ENCODE results near the gene LSM4. TPM values are rescaled to one million over a fixed set of nuclear protein-coding genes. Genes with fewer than 3 reads are reported as not detected.
A peak's percentile ranks its signal among the peaks of the same experiment; 100 is the strongest.

LSM4 gene
- total and polyA plus RNA-seq, 10 donors = 55.8 to 192 (median 80.2) TPM

DNA sequence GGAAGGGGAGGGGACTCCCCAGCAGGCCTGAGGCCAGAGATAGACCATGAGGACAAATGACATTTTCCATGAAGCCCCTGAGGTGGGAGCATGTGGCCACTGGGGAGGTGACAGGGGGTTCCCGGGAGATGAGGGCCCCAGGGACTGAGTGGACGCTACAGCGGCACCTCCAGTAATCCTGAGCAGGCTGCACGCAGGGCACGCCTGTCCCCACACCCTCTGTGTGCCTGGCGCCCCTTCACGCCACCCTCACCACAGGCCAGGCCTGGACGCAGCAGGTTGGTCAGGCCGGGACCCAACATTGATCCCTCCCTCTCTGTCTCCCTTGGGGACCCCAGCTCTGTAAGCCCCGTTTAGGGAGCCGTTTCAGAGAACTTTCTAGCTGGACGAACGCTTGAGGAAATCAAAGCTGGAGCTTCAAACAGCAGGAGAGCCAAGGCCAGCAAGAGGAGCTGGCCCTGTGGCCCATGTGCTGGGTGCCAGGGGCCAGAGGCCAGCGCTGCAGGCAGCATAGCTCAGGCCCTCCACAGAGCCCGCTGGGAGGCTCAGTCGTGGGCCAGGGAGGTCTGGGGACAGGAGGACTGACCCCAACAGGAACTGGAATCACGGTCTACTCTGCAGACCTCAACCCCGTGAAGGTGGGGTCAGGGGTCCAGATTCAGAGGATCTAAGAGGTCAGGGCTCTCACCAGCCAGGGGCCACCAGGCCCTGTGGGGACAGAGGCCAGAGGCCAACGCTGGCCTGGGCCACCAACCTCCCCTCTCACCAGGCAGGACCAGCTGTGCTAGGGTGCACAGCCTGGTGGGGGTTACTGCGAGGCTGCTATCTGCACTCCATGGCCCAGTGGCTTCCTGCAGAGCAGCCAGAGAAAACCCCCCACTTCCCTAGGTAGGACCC, 14.6 kb downstream of the LSM4 start:
- WGBS, 5 donors = 74 to 84% (median 80%) methylated on average over 9 to 20 of the region's 20 CpGs
- TF ChIP-seq, protein P1, sequence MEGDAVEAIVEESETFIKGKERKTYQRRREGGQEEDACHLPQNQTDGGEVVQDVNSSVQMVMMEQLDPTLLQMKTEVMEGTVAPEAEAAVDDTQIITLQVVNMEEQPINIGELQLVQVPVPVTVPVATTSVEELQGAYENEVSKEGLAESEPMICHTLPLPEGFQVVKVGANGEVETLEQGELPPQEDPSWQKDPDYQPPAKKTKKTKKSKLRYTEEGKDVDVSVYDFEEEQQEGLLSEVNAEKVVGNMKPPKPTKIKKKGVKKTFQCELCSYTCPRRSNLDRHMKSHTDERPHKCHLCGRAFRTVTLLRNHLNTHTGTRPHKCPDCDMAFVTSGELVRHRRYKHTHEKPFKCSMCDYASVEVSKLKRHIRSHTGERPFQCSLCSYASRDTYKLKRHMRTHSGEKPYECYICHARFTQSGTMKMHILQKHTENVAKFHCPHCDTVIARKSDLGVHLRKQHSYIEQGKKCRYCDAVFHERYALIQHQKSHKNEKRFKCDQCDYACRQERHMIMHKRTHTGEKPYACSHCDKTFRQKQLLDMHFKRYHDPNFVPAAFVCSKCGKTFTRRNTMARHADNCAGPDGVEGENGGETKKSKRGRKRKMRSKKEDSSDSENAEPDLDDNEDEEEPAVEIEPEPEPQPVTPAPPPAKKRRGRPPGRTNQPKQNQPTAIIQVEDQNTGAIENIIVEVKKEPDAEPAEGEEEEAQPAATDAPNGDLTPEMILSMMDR (IDR thresholded peaks at IDR 0.05 in 8 of 11, conservative IDR thresholded peaks at IDR 0.05 in 3 of 11) = no peak
- peak in 1 of 3 donors; percentile 0 for TF ChIP-seq POLR2AphosphoS5 (IDR thresholded peaks at IDR 0.05)
- TF ChIP-seq POLR2A (IDR thresholded peaks at IDR 0.05) = no peak

GRCh38 chr19:18307271-18307681, 15.6 kb downstream of the LSM4 start:
- Histone ChIP-seq H3K4me1 (peaks cover 54 to 100% (median 85%) of the 10 kb centered on the region in 6 donors), H3K9me3 (no peaks in the 10 kb centered on the region), H3K27me3 (replicated peaks in 1 of 7) (no peaks in the 10 kb centered on the region), H3K4me3 (peak overlapping the region in 1 of 8 donors; percentile 68), H3K27ac (peak overlapping the region; percentile 93 to 99 (median 98)), H3K36me3 (peaks cover 0 to 62% (median 23%) of the 10 kb centered on the region in 6 donors)
- intact Hi-C loops (cut with DNase I; ENCODE audit: low total_unique reads) = no loop called here
- TF ChIP-seq, protein P1 (IDR thresholded peaks at IDR 0.05 in 8 of 11, conservative IDR thresholded peaks at IDR 0.05 in 3 of 11) = peak in 1 of 11 experiments; percentile 7
- TF ChIP-seq POLR2A (IDR thresholded peaks at IDR 0.05) = no peak
- peak in 1 of 3 donors; percentile 62 for TF ChIP-seq POLR2AphosphoS5 (IDR thresholded peaks at IDR 0.05)
- DNase-seq = peak; percentile 82
- 65 to 78% (median 74%) methylated on average over 18 to 19 of the region's 19 CpGs for WGBS, 5 donors

More for the DNA sequence above, 14.6 kb downstream of the LSM4 start:
- peaks cover 0 to 72% (median 28%) of the 10 kb centered on the region in 6 donors for H3K36me3 ChIP-seq
- peak; percentile 73 for DNase-seq
- no peaks in the 10 kb centered on the region for H3K9me3 ChIP-seq
- H3K4me3 ChIP-seq = no peak overlapping the region
- H3K4me1 ChIP-seq = peaks cover 44 to 96% (median 75%) of the 10 kb centered on the region in 6 donors
- no peaks in the 10 kb centered on the region for H3K27me3 ChIP-seq (replicated peaks in 1 of 7)
- intact Hi-C loops (cut with DNase I; ENCODE audit: low total_unique reads) = no loop called here
- H3K27ac ChIP-seq = peak overlapping the region; percentile 26 to 99 (median 96)

DNA sequence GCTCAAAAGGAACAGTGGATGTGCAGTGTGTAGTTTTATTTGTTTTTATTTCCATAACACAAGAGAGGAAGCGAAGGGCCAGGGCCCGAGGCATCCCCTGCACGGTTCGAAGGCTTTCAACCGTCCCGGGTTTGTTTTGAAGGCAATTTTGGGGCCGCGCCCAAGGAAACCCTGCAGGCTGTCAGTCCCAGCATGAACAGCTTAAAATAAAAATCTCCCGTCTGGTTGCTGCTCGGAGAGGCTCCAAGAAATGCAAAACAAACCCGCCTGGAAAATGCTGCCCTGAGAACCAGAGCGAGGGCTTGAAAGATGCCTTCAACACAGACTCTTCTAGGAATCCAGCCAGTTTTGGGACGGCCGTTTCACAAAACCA, 16.0 kb downstream of the LSM4 start:
- peak; percentile 80 for DNase-seq
- Histone ChIP-seq H3K9me3 (no peaks in the 10 kb centered on the region), H3K4me3 (peak overlapping the region in 1 of 8 donors; percentile 68), H3K4me1 (peaks cover 56 to 100% (median 87%) of the 10 kb centered on the region in 6 donors), H3K36me3 (peaks cover 0 to 58% (median 19%) of the 10 kb centered on the region in 6 donors), H3K27ac (peak overlapping the region; percentile 93 to 99 (median 98)), H3K27me3 (replicated peaks in 1 of 7) (no peaks in the 10 kb centered on the region)
- intact Hi-C loops (cut with DNase I; ENCODE audit: low total_unique reads) = no loop called here
- 48 to 65% (median 62%) methylated on average over 14 of the region's 14 CpGs for WGBS, 5 donors
- TF ChIP-seq POLR2AphosphoS5 (IDR thresholded peaks at IDR 0.05) (no peak), POLR2A (IDR thresholded peaks at IDR 0.05) (no peak)

DNA sequence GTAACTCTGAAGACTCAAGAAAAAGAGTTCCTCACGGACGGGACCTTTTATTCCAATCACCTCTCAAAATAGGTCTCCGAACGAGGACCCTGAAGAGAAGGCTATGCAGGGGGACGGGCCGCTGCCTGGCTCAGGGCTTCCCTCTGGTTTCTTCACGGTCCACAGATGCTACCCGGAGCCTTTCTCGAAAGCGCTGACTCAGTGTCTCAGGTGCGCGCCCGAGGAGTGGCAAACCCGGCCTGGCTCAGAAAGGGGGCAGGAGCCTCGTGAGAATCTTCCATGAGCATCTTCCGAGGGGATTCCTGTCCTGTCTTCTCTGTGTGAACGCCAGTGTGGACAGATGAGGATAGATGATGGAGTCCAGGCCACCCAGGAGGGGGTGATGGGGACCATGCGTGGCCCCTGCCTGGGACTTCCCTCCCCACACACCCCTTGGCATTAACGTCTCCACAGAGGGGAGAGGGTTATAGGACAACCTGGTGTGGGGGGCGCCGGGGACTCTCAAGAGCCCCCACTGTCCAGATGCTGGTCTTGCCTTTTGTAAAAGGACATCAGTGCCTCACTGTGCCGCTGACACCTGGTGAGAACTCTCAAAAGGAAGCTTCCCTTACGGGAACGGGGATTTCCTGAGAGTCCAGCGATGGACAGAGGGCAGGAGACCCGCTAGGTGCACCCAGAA, 16.5 kb downstream of the LSM4 start:
- H3K9me3 ChIP-seq = no peaks in the 10 kb centered on the region
- peaks cover 58 to 100% (median 85%) of the 10 kb centered on the region in 6 donors for H3K4me1 ChIP-seq
- peaks cover 0 to 52% (median 16%) of the 10 kb centered on the region in 6 donors for H3K36me3 ChIP-seq
- peak overlapping the region; percentile 93 to 99 (median 98) for H3K27ac ChIP-seq
- intact Hi-C loops (cut with DNase I; ENCODE audit: low total_unique reads) = no loop called here
- TF ChIP-seq POLR2AphosphoS5 (IDR thresholded peaks at IDR 0.05) = peak in 1 of 3 donors; percentile 31
- TF ChIP-seq, protein P1 (IDR thresholded peaks at IDR 0.05 in 8 of 11, conservative IDR thresholded peaks at IDR 0.05 in 3 of 11) = no peak
- H3K4me3 ChIP-seq = peak overlapping the region in 1 of 8 donors; percentile 68
- H3K27me3 ChIP-seq (replicated peaks in 1 of 7) = no peaks in the 10 kb centered on the region
- no peak for DNase-seq
- 66 to 77% (median 70%) methylated on average over 21 to 26 of the region's 26 CpGs for WGBS, 5 donors
